Peyer's patch (tissue), 4 donors: ENCODE data around the gene TSSC4.

Experiments used
- POLR2A ChIP-seq, 2 donors: fragments of 450-650 bp; IDR thresholded peaks; one replicate each; pipeline ENCODE4 v1.5.1; 2017; ENCODE audit warnings: antibody characterized with exemption in 2 of 2, mild to moderate bottlenecking in 2 of 2, moderate library complexity in 2 of 2
- TF ChIP-seq, protein P1 (sequence below), 6 experiments: fragments of 450-650 bp in 4 of 6; fragments of 200-600 bp in 2 of 6; sonication (generic) in 1 of 6; IDR thresholded peaks; one replicate each; pipeline ENCODE4 v1.5.1; 2017 to 2019; ENCODE audit warnings: antibody characterized with exemption in 6 of 6, mild to moderate bottlenecking in 3 of 6, moderate library complexity in 1 of 6

DNA sequence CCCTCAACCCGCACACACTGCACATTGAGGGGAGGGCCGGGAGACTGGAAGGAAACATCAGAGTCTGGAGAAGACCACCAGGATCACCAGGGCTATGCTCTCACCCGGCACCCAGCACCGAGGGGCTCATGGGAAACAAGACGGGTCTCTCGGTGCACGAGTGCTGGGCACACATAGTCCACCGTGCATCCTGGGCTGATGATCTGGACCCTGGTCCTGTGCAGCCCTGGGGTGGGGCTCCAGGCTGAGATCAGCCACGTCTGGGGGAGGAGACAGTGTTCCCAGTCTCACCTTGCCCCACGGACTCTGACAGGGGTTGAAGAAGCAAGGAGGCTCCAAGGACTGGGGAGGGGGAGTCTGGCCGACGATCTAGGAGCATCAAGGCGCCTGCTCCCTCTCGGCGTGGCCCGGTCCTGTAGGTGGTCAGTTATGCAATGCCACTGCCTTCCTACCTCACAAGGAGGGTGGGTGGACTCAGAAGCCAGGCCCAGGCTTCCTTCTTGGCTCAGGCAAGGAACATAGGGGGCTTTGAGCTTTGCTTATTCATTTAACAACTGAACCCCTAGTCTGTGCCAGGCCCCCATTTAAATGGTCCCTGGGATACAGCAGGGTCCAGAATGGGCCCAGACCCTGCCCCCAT is 34.9 kb upstream of the TSSC4 start:
- TF ChIP-seq, protein P1, sequence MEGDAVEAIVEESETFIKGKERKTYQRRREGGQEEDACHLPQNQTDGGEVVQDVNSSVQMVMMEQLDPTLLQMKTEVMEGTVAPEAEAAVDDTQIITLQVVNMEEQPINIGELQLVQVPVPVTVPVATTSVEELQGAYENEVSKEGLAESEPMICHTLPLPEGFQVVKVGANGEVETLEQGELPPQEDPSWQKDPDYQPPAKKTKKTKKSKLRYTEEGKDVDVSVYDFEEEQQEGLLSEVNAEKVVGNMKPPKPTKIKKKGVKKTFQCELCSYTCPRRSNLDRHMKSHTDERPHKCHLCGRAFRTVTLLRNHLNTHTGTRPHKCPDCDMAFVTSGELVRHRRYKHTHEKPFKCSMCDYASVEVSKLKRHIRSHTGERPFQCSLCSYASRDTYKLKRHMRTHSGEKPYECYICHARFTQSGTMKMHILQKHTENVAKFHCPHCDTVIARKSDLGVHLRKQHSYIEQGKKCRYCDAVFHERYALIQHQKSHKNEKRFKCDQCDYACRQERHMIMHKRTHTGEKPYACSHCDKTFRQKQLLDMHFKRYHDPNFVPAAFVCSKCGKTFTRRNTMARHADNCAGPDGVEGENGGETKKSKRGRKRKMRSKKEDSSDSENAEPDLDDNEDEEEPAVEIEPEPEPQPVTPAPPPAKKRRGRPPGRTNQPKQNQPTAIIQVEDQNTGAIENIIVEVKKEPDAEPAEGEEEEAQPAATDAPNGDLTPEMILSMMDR (IDR thresholded peaks at IDR 0.05) = no peak
- no peak for TF ChIP-seq POLR2A (IDR thresholded peaks at IDR 0.05)
